GM19240 (cell line): ENCODE results near the gene ATP2B2.

Experiments
- DNase-seq: peaks from one replicate; pipeline ENCODE4 v3.0.0; 2011; ENCODE audit warnings: low spot score; ENCODE audit not compliant: insufficient read length

Gene ATP2B2

DNA sequence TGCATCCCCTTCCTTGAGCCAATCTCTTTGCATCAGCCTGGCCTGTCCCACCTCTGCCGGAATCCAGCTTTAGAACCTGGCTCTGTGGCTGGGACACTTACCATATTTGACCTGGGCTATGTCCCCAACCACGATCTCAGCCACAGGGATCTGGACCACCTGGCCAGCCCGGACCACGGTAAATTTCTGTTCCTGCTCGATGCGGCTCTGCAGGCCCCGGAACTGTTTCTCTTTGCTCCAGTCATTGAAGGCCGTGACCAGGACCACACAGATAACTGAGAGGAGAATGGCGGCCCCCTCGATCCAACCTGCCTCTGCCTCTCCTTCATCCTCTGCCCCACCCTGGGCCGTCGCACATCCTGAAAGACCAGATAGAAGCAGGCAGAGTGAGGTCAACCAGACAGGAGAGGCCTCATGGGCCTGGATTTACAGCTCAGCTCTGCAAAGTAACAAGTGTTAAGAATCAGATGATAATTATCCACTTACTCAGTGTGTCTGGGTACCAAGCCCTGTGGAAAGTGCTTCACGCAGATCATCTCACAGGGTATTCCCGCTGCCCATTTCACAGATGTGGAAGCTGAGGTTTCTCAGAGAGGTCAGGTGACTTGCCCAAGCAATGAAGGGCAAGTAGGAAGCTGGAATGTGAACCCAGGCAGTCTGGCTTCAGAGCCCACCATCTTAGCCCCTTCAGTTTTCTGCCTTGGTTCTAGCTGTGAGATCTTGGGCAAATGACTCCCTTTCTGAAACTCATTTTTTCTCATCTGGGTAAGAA lies 103.2 kb downstream of the ATP2B2 start:
- no peak for DNase-seq

DNA sequence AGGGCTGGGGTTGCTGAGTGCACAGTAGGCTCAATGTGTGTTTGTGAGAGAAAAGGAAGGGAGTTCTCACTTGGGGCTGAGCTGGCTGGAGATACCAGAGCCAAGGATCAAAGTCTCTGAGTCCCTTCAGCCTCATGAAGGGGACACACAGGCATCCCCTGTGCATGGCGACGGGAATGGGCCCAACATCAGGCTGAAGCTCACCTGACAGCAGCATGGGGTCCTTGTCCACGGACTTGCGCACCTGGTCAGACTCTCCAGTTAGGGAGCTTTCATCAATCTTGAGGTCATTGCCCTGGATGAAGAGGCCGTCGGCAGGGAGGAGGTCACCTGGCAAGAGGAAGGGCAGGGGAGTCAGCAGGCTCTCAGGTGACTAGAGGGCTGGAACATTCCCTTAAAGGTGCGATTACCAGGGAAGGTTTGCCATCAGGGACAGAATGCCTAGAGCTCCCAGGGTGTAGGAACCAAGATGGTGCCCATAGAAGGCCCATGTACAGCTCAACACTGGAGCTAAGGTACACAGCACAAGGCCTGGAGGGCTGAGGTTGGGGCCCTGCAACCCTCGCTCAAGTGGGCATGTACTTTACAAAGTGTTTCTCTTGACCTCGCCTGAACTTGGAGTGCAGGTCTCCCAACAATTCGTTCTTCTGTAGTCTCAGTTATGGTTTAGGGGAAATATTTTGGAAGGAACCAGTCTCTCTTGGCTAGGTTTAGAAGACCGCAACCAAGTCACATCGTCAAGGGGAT lies 104.5 kb downstream of the ATP2B2 start:
- DNase-seq = no peak

DNA sequence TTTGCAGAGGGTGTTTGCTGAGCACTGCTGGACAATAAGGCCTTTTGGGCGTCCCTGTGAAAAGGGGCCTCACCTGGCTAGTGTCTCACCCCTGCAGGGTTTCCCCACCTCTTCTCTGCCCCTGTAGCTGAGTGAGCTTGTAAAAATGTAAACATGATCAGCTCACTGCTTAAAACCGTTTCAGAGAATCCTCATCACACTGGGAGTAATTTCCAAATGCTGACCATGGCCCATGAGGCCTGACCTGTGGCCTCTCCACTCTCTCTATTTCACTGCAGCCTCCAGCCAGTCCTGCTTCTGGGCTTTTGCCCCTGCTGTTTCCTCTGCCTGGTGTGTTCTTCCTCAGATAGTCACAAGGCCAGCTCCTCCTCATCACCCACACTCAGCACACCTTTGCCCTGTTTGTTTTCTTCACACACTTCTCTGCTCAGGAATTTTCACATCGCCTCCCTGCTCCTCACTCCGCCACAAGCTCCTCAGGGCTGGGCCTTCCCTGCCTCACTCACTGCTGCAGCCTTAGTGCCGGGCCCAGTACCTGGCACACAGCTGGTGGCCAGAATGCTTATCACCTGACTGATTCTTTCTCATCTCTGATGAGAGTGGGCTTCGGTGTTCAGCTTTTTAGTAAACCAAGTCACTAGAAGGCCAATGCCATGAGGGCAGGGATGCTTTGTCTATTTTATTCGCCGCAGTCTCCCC lies 105.2 kb downstream of the ATP2B2 start:
- DNase-seq = no peak

DNA sequence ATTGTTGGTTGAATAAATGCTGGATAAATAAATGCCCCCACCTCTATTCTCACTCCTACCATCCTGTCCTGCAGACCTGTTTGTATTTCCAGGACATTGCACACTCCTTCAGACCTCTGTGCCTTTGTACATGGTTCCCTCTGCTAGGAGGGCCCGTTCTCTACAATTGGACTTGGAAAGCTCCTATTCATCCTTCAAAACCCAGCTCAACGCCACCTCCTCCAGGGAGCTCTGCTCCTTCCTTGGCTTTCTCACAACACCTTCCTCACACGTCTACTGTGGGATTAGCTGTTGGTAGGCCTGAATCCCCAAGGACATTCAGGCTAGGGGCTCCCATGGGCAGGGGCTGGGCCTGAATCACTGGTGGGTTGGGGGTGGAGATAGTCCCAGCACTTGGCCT lies 105.8 kb downstream of the ATP2B2 start:
- no peak for DNase-seq

DNA sequence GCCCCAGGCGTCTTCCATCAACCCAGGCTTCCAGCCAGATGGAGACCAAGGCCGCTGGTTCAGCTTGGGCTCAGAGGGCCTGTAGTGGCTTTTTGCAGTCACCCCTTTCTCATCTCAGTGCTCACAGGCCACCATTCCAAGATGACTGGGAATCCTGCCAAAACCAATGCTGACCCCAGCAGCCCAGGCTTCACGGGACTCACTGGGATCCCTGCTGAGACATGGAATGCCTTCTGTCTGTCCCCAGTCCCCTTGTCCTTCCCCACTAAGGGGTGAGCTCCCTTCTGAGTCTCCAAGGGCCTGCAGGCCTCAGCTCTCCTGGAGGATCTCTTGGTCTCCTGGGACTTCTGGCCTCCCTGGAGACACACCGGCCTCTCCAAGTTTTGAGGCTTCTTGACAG lies 107.0 kb downstream of the ATP2B2 start:
- DNase-seq = no peak

DNA sequence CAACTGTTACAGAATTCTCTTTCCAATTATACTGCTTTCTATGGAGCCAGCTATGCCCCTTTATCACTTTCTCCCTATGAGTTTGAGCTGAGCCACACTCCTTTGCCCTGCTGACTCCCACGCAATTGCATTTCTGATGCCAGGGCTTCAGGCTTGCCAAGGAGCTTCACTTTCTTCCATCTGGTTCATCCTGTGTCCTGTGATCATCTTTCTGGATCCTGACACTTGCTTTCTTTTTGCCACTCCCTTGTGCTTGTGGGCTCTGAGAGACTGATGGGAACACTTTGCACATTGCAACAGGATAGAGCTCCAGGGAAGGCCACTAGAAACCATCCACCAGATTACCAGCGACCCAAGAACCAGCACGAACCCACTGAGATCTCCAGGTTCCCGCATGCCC lies 107.5 kb downstream of the ATP2B2 start:
- no peak for DNase-seq

DNA sequence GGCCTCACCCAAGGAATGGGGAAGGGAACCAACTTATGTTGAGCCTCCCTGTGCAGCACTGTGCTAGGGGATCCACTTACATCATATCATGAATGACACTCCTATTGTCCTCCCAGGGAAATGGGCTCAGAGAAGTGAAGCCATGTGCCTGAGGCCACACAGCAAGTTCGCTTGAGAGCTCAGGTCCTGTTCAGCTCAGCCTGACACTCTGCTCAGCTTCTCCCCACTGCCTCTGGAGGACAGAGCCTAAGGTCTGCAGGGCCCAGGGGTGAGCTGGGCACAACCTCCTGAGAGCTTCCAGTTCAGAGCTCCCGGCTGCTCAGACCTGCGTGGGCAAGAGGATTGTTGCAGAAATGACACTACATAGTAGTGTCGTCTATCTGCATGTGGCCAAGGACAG lies 108.5 kb downstream of the ATP2B2 start:
- DNase-seq = no peak

DNA sequence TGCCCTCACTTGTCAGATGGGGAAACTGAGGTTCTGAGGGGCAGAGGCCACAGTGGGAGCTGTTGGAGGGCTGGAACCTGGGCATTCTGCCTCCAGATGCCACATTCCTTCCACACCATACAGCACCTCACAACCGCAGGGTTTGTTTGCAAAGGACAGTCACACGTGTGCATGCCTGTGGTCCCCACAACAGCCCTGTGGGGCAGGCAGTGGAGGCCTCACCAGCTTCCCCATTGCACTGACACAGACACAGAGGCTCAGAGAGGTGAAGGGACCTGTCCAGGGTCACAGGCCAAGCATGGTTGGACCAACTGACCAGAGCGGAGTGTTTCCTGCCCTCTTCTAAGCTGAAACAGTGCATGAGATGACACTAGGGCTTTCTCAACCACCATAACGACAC lies 109.3 kb downstream of the ATP2B2 start:
- DNase-seq = no peak

DNA sequence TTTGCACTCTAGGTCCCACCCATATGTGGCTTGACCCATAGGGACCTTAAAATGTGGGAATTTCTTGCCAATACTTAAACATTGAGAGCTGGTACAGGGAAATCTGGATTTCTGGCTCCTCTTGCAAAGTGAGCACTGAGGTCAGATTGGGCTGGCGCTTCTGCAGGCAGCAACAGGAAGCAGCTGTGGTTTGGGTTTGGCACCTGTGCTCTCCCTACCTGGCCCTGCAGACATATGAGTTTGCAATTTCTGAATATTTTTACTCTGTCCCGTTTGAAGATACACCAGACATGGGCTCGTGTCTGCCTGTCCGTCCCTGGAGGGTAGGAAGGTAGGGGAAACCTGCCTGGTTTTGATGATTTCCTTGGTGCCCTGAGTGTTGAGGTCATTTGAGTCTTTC lies 109.7 kb downstream of the ATP2B2 start:
- DNase-seq = no peak

DNA sequence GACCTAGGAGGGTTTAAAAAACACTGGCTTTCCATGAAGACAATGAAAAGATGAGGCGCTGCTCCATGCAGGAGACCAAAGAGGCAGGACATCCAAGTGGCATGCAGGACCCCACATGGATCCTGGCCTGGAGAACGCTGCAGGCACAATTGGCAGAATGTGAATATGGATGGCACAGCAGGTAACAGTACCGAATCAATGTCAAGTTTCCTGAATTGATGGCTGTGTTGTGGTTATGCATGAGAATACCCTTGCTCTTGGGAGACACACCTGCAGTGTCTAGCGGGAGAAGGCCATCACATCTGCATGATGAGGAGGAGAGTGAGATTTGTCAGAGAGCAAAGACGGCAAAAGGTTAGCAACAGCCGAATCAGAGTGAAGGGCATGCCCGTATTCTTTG lies 110.2 kb downstream of the ATP2B2 start:
- no peak for DNase-seq

DNA sequence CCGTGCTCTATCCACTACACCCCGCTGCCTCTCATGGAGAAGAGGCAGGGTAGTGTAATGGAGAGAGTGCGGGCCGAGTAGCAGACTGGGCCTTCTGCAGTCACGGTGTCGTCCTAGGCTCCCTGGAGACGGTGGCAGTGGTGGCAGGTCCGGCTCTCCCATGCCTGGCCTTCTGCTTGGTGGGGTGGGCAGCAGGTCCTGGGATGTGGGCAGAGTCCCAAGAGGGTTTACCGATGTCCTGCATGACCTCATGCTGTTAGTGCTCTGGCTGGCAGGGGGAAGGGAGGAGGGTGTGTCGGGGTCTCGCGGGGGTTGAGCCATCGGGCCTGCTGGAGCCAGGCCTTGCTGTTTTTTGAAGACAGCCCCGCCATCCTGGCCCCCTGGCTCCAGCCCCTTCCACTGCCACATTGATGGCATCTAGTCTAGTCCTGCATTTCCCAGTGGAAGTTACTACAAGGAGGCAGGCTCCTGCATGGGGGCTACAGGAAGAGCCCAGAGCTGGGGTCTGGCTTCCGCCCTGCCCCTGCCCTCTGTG lies 110.8 kb downstream of the ATP2B2 start:
- DNase-seq = no peak

DNA sequence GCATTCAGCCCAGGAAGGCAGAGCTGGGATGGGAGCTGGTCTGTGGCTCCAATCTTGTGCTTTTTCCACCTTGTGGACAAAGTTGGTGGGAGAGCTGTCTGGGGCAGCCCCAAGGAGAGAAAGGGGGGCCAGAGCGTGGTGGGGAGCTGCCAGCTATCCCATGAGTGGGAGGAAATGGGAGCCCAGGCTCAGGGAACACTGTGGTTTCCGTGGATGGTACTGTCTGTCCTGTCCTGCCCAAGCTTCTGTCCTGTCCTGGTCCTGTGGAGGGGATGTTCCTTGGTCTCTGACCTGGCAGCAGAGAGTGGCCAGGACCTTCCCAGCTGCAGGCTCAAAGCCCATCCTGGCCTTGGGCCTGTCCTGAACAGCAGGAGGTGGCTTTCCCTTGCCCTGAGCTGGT lies 111.9 kb downstream of the ATP2B2 start:
- no peak for DNase-seq

DNA sequence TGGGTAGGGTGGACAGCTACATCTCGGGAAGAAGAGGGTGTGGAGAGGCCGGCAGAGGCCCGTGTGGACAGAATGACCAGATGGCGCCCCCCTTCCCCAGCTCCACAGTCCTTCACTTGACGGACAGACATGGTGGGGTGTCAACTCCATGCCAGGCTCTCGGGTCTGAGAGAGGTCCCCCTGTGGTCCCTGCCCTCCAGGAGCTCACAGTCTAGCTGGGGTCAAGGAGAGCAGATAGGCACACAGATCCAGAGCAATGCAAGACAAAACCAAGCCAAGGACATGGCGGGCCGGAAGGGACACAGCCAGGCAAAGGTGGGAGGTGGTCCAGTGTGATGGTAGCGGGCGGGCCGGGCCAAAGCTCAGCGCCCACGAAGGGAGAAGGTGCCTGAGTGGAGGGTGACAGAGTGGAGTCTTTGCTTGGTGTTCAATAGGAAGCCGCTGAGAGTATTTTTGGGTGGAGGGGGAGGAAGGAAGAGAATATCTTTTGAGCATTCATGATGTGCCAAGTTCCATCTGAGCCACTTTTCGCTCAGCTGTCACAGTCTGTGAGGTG lies 112.4 kb downstream of the ATP2B2 start:
- no peak for DNase-seq

DNA sequence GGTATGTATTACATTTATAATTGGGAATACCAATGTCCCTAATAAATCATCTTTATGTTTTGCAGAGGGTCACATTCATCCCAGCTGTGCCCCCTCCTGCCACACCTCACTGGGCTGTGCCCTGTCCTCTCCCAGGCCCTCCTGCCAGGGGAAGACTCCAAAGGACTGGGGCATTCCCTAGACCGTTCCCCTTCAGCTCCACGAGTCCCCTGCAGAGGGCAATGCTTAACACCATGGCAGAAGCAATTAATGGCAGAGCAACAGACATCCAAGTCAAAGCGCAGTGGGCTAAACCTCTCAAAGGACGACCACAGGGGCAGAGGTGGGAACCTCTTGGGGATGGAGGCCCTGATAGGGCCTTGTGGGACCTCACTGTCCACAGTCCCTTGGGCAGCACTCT lies 113.1 kb downstream of the ATP2B2 start:
- DNase-seq = no peak

DNA sequence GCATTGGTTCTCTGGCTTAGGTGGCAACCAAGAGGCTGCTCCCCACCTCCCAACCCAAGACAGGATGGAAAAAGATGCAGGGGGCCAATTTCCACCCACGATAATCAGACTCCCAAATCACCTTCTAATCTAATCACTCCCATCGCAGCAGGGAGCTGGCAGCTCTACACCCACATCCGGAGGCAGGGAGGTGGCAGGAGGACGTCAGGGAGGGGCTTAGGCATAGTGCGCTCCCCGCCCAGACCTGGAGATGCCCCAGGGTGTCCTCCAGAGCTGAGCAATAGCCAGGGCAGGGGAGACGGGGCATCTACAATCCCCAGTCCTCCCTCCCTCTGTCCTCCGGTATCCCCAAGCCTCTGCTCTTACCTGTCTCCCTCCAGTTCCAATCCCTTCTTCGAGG lies 114.0 kb downstream of the ATP2B2 start:
- no peak for DNase-seq

DNA sequence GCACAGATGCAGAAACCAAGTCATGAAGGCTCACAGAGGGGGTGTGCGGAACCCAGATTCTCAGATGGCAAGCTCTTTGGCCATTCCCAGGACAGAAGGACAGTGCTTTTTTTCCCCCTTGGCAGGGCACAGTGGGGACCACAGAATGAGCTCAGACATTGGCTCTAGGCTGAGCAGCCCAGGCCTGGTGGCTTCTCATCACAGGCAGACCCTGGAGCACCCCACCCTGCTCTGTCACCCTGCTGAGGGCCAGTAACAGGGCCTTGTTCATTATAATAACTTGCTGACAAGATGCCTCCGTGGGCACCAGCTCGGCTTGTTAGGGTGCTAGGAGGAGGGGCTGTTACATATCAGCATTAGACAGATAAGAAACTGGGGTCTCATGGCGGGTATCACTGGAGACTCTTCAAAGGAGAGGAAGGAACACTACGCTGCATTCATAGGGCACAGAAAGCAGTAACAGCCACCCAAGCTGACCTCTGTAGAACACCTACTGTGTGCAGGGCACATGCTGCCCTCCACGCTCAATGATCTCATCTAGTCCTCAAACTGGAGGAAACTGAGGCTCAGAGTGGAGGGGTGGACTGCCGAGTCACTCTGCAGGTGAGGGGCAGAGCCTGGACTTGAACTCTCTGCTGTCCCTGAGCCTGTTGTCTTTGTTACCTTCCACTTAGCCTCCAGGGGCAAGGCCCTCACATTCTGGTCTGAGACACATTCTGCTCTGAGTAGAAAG lies 114.6 kb downstream of the ATP2B2 start:
- DNase-seq = no peak

DNA sequence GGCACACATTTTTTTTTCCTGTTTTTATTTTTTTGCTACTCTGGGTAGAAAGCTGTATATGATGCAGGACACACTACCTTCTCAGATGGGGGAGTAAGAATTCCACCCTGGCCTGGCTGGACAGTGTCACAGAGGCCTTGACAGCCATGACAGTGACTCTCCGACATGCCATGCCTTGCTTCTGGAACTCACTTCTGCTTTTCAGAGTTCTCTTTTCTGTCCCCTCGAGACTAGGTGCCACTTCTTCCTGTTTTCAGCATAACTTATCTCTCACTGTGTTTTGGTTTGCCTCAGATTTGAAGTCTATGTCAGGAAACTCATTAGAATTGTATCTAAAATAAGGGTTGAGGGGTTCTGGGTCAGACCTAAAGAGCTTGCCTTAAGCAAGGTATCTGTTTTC lies 115.4 kb downstream of the ATP2B2 start:
- DNase-seq = peak; percentile 33

DNA sequence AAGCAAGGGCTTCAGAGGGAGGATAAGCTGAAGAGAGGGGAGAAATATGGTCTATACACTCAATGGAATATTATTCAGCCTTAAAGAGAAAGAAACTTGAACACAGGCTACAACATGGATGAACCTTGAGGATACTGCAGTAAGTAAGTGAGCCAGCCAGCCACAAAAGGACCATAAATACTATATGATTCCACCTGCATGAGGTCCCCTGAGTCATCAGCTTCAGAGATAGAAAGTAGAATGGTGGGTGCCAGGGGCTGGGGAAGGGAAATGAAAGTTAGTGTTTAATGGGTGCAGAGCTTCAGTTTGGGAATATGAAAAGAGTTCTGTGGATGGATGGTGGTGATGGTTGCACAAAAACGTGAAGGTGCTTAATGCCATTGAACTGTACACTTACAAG lies 116.0 kb downstream of the ATP2B2 start:
- no peak for DNase-seq

DNA sequence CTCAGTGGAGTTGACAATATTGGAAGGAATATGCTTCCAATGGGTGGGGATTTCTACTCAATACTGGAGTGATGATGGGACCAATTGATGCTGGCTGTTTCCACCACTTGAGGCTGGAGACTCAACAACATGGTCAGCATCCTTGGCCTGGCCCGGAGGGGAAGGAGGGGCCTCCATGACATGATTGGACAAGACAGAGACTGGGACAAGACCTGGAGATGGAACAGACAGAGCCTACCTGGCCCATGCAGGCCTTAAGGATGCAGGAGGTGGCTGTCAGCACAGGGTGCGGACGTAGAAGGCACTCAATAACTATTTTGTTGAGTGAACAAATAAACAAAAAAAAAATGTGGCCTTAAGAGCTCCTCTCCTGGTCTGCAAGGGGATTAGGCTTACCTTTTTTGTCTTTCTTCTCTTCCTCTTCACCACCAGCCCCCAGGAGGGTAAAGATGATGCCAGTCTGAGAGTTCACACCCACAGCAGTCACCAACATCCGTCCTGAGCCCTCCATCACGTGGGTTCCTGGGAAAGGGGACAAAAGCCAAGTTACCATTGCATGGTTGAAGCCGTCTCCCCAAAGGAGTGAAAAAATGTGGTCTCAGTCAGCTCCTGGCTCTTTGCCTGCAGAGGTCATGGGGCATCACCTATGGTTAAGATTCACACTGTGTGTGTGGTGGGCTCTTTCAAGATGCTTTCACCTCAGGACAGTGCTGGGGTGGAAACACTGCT lies 117.3 kb downstream of the ATP2B2 start:
- DNase-seq = no peak

DNA sequence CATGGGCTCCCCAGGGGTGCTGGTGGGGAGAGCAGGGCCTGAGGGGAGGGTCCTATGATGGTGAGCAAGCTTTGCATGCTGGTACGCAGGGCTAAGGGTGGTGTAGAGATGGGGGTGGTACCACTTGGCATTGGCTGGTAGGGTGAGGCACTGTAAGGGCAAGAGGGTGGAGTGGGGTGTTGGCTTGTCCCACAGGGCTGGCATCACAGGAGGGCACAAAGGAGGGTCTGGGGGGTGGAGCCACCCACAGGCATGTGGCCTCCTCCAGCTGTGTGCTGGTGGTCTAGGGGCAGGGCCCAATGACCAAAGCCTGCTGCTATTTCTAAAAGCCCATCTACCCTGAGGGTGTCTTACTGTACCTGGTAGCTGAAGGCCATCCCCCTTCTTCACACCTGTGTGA lies 119.3 kb downstream of the ATP2B2 start:
- DNase-seq = no peak
